Stimulated activated CD8-positive, alpha-beta memory T cell treated with anti-CD3 and anti-CD28 coated beads, Interleukin-15, amount 100 ng/mL, for 48 hours (primary cell): ENCODE data around the gene TSEN34.
"Not testable (repeated sequence)": the region's sequence is repeated elsewhere in the genome, so short reads cannot be mapped to it uniquely, and the experiment has no call there.

Experiments used
- DNase-seq, 2 donors: peaks; one replicate each; pipeline ENCODE4 v3.0.0-alpha.2; 2020; ENCODE audit warnings: low read depth in 2 of 2

The TSEN34 gene

DNA sequence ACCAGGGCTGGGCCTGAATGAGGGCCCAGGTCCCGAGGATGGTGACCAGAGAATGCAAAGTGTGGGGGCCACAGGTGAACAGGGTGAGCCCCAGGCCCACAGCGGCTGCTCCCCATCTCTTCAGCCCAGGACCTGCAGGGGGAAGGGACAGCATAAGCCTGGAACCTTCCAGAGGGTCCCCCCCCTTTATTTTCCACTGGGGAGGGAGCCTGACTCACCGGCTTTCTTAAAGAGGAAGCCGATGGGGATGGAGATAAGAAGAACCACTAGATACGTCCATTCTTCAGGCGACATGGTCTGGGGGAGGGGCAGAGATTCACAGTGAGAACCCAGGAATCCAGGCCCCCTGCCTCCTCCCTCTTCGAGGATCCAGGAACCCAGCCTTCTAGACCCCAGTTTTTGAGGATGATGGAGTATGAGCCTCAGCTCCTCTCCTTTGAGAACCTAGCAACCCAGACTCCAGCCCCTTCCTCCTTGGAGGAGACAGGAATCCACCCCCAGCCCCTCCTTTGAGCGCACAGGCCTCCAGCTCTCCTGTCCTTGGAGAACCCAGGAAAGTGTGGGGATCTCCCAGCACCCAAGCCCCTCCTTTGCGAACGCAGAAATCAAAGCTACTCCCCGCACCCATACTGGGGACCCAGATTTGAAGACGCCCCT is 2.8 kb upstream of the TSEN34 start:
- peak in 1 of 2 donors; percentile 59 for DNase-seq

GRCh38 chr19:54189145-54189734 is 1.9 kb upstream of the TSEN34 start, which contains the start of gene MBOAT7:
Gene MBOAT7, minus strand, starts transcription at chr19:54189580. Its CDS starts 1,072 bp downstream, at chr19:54188508.
- no peak for DNase-seq

- DNase-seq: peak; percentile 100
Measured at GRCh38 chr19:54189735-54190502, 1.2 kb upstream of the TSEN34 start.

- peak; percentile 99 to 100 for DNase-seq
Measured at GRCh38 chr19:54190503-54191010, 551 bp upstream of the TSEN34 start.

DNA sequence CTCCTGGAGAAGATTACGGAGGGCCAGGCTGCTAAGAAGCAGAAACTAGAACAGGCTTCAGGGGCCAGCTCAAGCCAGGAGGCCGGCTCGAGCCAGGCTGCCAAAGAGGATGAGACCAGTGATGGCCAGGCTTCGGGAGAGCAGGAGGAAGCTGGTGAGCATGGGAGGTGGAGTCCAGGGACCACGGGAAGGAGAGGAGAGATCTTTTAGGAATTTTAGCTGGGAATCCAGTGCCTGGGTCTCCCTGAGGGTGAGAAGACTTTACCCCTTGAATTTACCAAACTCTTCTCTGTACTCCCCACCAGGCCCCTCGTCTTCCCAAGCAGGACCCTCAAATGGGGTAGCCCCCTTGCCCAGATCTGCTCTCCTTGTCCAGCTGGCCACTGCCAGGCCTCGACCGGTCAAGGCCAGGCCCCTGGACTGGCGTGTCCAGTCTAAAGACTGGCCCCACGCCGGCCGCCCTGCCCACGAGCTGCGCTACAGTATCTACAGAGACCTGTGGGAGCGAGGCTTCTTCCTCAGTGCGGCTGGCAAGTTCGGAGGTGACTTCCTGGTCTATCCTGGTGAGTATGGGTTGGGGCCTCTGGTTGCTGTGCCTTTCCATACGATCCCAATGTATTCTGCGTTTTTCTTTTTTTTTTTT is 824 bp downstream of the TSEN34 start:
- DNase-seq: no peak

GRCh38 chr19:54193011-54193410 is 1.9 kb downstream of the TSEN34 start:
- no peak for DNase-seq

DNA sequence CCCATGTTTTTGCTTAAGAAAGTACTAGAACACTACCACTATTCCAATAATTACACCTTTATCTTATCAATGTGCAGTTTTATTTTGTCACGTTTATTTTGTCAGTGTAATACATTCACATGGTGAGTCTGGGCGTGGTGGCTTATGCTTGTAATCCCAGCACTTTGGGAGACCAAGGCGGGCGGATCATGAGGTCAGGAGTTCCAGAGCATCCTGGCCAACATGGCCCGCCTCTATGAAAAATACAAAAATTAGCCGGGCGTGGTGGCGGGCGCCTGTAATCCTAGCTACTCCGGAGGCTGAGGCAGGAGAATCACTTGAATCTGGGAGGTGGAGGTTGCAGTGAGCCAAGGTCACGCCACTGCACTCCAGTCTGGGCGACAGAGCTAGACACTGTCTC is 3.4 kb downstream of the TSEN34 start:
- not testable (repeated sequence) for DNase-seq

DNA sequence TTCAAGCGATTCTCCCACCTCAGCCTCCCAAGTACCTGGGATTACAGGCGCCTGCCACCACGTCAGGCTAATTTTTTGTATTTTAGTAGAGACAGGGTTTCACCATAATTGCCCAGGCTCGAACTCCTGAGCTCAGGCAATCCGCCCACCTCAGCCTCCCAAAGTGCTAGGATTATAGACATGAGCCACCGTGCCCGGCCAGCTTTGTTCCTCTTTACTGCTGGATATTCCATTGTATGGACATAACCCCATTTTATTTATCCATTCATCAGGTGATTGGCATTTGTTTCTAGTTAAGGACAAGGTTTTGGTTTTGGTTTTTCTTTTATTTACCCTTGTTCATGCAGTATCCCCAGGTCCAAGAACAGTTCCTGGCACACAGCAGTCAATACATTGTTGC is 5.4 kb downstream of the TSEN34 start:
- DNase-seq: no peak

- DNase-seq: no peak
Measured at GRCh38 chr19:54197121-54197520, 6.0 kb downstream of the TSEN34 start.

GRCh38 chr19:54199401-54199800 is 8.3 kb downstream of the TSEN34 start:
- DNase-seq: no peak

DNA sequence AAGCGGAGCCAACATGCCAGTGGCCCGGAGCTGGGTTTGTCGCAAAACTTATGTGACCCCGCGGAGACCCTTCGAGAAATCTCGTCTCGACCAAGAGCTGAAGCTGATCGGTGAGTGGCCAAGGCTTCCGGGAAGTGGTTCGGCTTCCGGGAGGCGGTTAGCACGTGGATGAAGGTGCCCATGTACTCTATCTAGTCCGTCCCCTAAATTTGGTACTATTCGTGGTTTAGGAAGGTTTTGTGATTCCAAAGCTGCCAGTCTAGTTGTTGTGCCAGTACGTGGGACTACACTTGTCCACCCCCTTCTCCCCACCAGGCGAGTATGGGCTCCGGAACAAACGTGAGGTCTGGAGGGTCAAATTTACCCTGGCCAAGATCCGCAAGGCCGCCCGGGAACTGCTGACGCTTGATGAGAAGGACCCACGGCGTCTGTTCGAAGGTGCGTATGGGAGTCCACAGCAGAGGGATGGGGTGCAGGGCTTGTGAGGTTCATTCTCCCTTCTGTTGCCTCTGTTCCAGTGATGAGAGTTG is 10.1 kb downstream of the TSEN34 start:
- DNase-seq: no peak

GRCh38 chr19:54201980-54202379 is 10.9 kb downstream of the TSEN34 start:
- no peak for DNase-seq

DNA sequence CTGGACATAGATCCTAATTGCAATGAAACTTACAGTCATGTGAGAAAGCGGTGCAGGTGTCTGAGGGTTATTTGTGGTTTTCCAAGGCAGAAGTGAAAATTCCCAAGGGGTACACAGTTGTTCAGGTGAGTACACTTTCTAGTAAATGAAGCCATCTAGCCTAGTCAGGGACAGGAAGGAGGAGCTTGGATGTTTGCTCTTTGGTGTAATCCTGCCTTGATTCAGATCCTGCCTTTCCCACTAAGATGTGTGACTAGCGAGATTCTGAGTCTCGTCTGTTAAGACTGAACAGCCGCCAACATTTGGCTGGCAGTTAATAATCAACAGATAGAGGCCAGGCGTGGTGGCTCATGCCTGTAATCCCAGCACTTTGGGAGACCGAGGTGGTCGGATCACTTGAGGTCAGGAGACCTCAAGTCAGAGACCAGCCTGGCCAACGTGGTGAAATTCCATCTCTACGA is 12.1 kb downstream of the TSEN34 start:
- no peak for DNase-seq

DNA sequence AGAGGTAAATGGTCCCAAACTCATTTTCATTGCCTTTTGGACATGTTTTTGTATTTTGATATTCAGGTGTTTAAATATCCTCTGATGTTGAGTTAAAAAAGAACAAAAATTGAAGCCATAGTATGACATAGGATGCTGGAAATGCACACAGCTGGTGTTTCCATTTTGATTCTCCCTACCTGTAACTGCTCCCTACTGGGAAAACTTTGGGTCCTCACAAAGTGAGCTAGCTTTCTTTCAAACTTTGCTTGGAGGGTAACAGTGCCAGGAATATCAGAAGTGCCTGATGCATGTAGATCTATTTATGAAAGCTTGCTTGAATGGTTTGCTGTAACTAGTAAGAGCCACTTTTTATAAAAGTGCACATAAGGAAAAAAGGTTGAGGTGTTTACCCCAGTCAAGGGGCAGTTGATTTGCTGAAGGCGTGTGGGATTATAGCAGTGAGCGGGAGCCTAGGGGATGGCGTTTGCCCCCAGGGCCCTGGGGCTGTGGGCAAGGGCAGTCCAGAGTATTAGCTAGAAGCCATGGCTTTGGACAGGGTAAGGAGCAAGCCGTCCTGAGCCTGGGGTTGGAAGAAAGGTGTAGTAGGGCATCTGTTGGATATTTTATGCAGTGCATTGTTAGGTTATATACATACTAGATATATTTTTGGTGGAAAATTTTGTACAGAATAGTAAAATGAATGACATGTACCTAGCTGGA is 13.8 kb downstream of the TSEN34 start:
- no peak for DNase-seq

GRCh38 chr19:54206030-54206830 is 15.1 kb downstream of the TSEN34 start:
- DNase-seq: no peak

DNA sequence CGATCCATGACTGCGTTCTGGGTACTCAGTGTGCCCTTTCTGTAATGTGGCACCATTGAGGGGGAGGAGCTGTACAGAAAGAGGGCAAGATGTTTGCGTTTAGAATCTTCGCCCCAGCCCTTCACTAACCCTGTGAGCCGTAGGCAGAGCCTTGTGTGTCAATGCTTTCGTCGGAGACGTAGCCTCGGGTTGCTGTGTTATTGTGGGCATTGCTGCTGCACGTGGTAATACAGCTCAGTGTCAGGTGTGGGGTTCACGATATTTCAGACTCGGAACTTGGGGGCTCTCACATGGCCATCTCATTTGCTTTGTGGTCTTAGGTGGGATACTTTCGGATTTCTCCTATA is 15.7 kb downstream of the TSEN34 start:
- DNase-seq: no peak

GRCh38 chr19:54207193-54207592 is 16.1 kb downstream of the TSEN34 start:
- DNase-seq: not testable (repeated sequence)

GRCh38 chr19:54207676-54207982 is 16.5 kb downstream of the TSEN34 start:
- no peak for DNase-seq

DNA sequence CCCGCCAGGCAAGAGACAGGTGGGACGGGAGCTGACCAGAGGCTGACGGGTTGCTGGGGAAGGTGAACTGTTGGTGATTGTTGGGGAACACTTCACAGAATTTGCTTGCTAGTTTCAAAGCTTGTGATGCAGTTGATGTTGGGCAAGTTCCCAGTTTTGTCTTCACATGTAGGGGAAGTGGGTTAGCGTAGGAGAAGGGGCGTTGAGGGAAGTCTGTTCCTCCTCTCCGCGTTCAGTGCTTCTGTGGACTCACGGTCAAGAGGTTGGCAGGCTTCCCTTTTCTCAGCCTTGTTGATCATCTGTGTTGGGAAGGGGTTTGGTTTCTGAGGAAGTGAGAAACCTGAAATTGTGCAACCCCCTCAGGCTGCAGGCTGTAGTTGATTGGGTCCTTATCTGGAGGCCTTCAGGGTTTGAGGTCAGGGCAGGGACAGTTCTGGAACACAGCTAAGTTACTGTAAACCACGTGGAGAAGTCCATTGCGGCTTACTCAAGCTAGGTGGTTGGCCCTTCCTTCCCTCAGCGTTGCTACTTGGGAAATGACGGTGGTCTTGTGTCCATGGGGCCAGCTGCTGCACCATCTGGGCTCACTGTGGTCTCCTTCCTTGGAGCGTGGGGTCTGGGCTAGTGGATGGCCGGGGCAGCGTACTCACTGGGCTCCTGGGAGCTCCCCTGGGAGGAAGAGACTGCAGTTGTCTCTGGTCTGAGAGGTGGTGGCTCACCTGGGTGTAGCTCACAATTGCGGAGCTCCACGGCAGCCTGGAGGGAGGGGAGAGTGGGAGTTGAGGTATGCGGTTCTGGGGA is 17.1 kb downstream of the TSEN34 start:
- no peak for DNase-seq

GRCh38 chr19:54208784-54209057 is 17.6 kb downstream of the TSEN34 start:
- DNase-seq: no peak
